GM18873 (cell line): ENCODE results near the gene HDX.
"Not testable (repeated sequence)": the region's sequence is repeated elsewhere in the genome, so short reads cannot be mapped to it uniquely, and the experiment has no call there.

Experiments used
- ATAC-seq: cut with Tn5 transposase; IDR thresholded peaks from one replicate; pipeline ENCODE4 v1.9.1; 2021; ENCODE audit warnings: mild to moderate bottlenecking, moderate library complexity, moderate number of reproducible peaks; ENCODE audit not compliant: unreplicated experiment, low FRiP score

The HDX gene

DNA sequence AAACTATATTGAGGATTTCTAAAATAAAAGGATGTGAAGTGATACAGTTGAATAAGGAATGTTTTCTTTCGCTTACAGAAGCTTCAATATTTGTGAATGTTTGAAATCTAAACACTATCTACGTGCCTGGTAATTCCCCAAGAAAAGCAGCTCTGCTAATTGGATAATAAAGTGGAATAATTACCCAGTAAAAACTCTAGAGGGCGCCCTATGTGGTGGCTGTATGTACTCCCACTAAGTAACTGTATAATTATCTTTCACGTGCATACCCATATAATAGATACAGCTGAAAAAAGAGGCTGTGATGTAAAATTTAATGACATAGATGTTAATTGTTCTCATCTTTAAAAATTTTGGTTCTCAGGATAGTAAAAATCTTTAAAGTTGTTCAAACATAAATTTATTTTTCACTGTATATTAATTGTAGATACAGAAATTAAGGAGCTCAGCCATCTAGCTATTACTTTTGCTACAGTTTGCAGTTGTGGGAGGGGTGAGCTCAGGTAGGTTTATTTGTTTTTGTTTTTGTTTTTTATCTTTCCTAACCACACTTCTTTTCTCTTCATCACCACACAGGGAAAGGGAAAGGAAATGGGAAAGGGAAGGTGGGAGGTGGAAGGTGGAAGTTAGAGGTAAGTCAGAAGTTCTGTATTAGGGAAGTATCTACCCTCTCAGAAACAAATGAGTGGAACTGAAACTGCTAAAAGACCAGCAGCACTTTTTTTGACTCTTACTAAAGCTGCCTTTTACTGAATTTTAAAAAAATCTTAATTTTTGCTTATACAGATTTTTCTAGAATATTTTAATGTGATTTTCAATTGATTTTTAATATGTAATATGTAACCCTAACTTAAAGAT, 162.5 kb downstream of the HDX start:
- ATAC-seq, result peak; percentile 77

DNA sequence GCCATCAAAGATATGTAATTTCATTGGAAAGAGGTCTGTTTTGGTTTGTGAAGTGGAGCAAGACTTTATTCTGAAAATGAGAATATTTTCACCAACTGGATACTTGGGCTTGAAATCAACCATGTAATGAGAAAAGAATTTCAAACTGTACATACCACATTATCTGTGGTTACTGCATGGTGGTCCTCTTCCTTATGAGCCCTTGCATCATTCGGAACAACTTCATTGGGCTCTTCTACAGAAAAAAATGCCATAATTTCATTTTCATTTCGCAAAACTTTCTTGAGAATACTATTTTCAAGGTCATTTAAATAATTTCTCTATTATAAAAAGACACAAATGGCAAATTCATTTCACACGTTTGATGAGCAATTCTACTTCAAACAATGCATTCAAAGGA, 165.6 kb downstream of the HDX start:
- no peak for ATAC-seq

DNA sequence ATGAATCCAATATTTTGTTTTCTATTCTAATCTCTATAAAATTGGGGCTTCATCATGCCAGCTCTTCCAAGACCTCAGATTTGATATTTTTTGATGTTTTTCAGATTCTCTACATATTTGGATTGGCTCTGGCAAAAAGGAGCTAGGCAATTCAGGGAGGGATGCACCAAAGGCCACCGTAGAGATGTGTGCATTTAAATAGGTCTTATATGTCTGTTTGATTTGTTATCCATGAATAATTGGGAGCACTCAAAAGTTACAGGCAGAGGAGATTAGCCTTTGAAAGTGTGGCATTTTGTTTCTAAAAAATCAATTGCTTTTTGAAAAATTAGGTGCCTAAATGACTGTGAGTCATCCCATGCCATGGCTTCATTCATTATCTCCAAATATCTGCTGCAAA, 167.1 kb downstream of the HDX start:
- ATAC-seq, result no peak

DNA sequence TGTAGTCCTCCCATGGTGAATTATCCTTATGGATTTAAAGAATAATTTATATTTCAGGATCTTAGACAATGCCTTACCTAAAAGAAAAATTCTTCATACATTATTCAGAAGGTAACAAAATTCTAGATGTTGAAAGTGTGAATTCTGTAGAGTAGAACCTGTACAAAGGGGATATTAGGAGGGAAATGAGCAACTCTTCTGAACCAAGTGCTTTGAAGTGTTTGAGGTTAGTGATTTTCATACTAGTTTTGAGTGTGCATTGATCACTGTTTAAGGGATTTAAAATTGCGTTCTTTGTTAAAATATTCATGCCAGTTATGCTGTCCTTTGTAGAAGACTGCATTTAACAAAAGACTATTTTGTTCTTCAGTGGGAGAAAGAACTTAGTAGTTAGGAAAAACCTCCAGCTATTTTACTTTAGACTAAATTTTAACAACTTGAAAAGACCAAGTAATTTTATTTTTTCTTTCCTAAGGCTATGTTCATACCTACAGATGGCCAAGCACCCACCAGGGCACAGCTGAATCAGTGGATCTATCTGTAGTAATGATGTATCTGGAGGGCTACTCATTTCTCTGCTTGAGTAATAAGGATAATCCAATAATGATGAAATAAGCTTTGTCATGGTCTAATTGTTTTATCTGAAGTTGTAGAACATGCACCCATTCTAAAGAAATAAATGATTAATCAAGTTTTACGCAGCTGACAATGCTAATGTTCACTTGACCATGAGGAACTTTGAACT, 180.0 kb downstream of the HDX start:
- ATAC-seq, result no peak

DNA sequence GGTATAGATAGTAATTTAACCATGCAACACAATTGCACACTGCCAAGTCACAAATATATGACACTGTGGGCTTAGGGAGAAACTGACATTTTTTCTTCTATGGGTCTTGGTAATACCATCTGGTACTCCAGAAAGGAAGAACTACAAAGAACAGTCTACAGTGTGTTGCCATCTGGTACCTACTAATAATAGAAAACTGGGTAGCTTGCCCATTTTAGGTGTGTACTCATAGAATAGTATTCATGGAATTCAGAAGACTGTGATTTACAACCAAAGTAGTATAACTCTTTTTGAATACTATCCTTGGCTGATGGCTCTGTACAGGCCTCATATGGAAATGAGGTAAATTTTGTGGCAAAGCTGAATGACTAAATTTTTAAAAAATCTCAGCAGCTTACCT, 181.6 kb downstream of the HDX start:
- no peak for ATAC-seq

DNA sequence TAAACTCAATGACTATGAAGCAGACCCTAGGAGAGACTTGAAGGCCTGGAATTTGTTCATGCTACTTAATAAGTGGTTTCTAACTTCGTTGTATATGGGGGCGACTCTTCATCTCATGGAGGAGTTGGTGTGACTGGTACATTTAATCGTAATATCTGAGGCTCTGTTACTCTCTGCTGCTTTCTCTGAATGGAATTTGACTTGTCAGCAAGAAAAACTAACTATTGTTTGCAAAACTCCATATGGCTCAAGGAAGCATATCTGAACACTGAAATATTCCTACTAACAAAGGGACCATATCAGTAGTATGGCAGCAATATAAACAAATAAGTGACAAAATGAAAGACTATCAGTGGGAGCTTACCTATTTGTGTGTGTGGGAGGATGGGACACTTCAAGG, 182.2 kb downstream of the HDX start:
- ATAC-seq, result no peak

DNA sequence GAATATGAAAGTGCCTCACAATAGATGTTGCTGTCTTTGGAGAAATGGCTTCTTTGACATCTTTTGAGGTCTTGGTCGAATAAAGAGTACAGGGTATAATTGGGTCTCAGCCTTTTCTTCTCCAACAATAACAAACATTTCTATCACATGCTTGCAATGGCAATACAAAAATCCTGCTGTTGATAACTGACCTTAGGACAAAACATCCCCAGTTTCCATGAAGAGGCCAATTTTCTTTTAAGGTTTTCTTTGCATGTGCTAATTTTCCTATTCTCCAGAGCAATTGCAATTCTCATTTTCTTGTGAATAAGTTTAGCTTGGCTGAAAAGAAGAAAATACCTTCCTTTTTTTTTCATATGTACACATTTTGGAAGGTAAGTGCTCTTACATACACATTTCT, 183.6 kb downstream of the HDX start:
- no peak for ATAC-seq

DNA sequence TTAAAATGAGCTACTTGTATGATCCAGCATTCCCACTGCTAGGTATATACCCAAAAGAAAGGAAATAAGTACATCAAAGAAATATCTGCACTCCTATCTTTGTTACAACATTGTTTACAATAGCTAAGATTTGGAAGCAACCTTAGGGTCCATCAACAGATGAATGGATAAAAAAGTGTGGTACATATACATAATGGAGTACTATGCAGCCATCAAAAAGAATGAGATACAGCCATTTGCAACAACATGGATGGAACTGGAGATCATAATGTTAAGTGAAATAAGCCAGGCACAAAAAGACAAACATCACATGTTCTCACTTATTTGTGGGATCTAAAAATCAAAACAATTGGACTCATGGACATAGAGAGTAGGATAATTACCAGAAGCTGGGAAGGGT, 186.3 kb downstream of the HDX start:
- ATAC-seq, result not testable (repeated sequence)
